ENCODE results near the gene TNFSF8. TPM values are rescaled to one million over a fixed set of nuclear protein-coding genes. Genes with fewer than 3 reads are reported as not detected.

The TNFSF8 gene
- total and polyA plus RNA-seq, 7 donors: 0.60 to 11.7 (median 1.8) TPM

- intact Hi-C loops (cut with DNase I): no loop called here
- H3K4me1 ChIP-seq: peaks cover 0 to 12% (median 9%) of the 10 kb centered on the region in 4 donors
- WGBS, 2 donors: 42 to 77% methylated on average over 9 of the region's 9 CpGs
Measured at GRCh38 chr9:114898741-114899140, 31.6 kb downstream of the TNFSF8 start.

DNA sequence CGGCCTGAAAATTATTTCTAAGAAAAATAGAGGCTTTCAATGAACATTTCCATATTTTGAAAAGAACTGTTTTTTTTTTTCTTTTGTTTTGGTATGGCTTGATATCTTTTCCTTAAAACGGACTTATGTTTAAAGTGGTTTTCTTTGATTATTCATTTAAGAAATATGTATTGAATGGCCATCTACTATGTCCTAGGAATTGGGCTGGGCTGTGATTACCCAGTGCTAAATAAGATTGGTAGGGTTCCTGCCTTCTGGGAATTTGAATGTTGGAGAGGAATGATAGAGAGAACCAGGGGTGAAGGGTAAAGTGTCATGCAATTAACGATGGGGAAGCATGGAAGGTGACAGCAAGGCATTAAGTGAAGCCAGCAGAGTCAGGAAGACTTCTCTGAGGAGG lies 33.2 kb downstream of the TNFSF8 start:
- Histone ChIP-seq H3K4me3 (no peak overlapping the region), H3K27ac (no peak overlapping the region), H3K27me3 (no peaks in the 10 kb centered on the region), H3K4me1 (peaks cover 0 to 12% (median 9%) of the 10 kb centered on the region in 4 donors), H3K9me3 (no peaks in the 10 kb centered on the region), H3K36me3 (no peaks in the 10 kb centered on the region)
- WGBS, 2 donors: 71 to 87% methylated on average over 3 of the region's 3 CpGs
- no peak for DNase-seq
- intact Hi-C loops (cut with DNase I): no loop called here
- TF ChIP-seq POLR2AphosphoS5 (IDR thresholded peaks at IDR 0.05) (no peak), POLR2A (IDR thresholded peaks at IDR 0.05) (no peak), EP300 (IDR thresholded peaks at IDR 0.05) (no peak), CTCF (IDR thresholded peaks at IDR 0.05) (no peak)

More at GRCh38 chr9:114898741-114899140, 31.6 kb downstream of the TNFSF8 start:
- no peaks in the 10 kb centered on the region for H3K27me3 ChIP-seq
- no peak overlapping the region for H3K27ac ChIP-seq
- no peak for DNase-seq
- H3K9me3 ChIP-seq: no peaks in the 10 kb centered on the region
- H3K4me3 ChIP-seq: no peak overlapping the region
- H3K36me3 ChIP-seq: no peaks in the 10 kb centered on the region
- TF ChIP-seq EP300 (IDR thresholded peaks at IDR 0.05) (no peak), POLR2A (IDR thresholded peaks at IDR 0.05) (no peak), POLR2AphosphoS5 (IDR thresholded peaks at IDR 0.05) (no peak), CTCF (IDR thresholded peaks at IDR 0.05) (no peak)

GRCh38 chr9:114896344-114896743 lies 34.0 kb downstream of the TNFSF8 start:
- Histone ChIP-seq H3K36me3 (no peaks in the 10 kb centered on the region), H3K4me1 (peaks cover 0 to 12% (median 9%) of the 10 kb centered on the region in 4 donors), H3K9me3 (no peaks in the 10 kb centered on the region), H3K27me3 (no peaks in the 10 kb centered on the region), H3K27ac (peak overlapping the region in 1 of 4 donors; percentile 29), H3K4me3 (no peak overlapping the region)
- TF ChIP-seq POLR2A (IDR thresholded peaks at IDR 0.05) (no peak), POLR2AphosphoS5 (IDR thresholded peaks at IDR 0.05) (no peak), CTCF (IDR thresholded peaks at IDR 0.05) (no peak), EP300 (IDR thresholded peaks at IDR 0.05) (no peak)
- DNase-seq: no peak
- intact Hi-C loops (cut with DNase I): no loop called here

- H3K36me3 ChIP-seq: no peaks in the 10 kb centered on the region
- peaks cover 0 to 12% (median 9%) of the 10 kb centered on the region in 4 donors for H3K4me1 ChIP-seq
- H3K4me3 ChIP-seq: no peak overlapping the region
- no peaks in the 10 kb centered on the region for H3K27me3 ChIP-seq
- no peak for DNase-seq
- intact Hi-C loops (cut with DNase I): no loop called here
- TF ChIP-seq EP300 (IDR thresholded peaks at IDR 0.05) (no peak), POLR2AphosphoS5 (IDR thresholded peaks at IDR 0.05) (no peak), POLR2A (IDR thresholded peaks at IDR 0.05) (no peak), CTCF (IDR thresholded peaks at IDR 0.05) (no peak)
- H3K27ac ChIP-seq: peak overlapping the region in 3 of 4 donors; percentile 29 to 48 (median 46)
- no peaks in the 10 kb centered on the region for H3K9me3 ChIP-seq
Measured at GRCh38 chr9:114895521-114895991, 34.8 kb downstream of the TNFSF8 start.

Measured in sigmoid colon (tissue), 7 donors.